Subcutaneous abdominal adipose tissue (tissue), 5 donors: ENCODE results near the gene OR1I1.

Experiments used
- H3K27ac ChIP-seq: one replicate; pipeline ENCODE4 v1.7.0; 2013; ENCODE audit warnings: low read depth, mild to moderate bottlenecking, inconsistent platforms, low read length, moderate library complexity
- H3K27me3 ChIP-seq, 5 donors: one replicate each; pipeline ENCODE4 v1.7.0; 2013; ENCODE audit warnings: low read length in 5 of 5, inconsistent platforms in 1 of 5; ENCODE audit not compliant: control insufficient read depth in 5 of 5, insufficient read depth in 4 of 5
- H3K36me3 ChIP-seq, 5 donors: one replicate each; pipeline ENCODE4 v1.7.0; 2013; ENCODE audit warnings: low read length in 5 of 5; ENCODE audit not compliant: control insufficient read depth in 5 of 5, insufficient read depth in 5 of 5
- H3K4me1 ChIP-seq, 5 donors: one replicate each; pipeline ENCODE4 v1.7.0; 2013; ENCODE audit warnings: low read length in 5 of 5, mild to moderate bottlenecking in 3 of 5, moderate library complexity in 1 of 5; ENCODE audit not compliant: control insufficient read depth in 5 of 5, insufficient read depth in 5 of 5
- H3K4me3 ChIP-seq, 5 donors: one replicate each; pipeline ENCODE4 v1.7.0; 2013; ENCODE audit warnings: low read length in 5 of 5, low read depth in 1 of 5
- H3K9ac ChIP-seq, 5 donors: one replicate each; pipeline ENCODE4 v1.7.0; 2013; ENCODE audit warnings: low read length in 5 of 5, mild to moderate bottlenecking in 4 of 5, moderate library complexity in 3 of 5
- H3K9me3 ChIP-seq, 5 donors: one replicate each; pipeline ENCODE4 v1.7.0; 2013; ENCODE audit warnings: low read length in 5 of 5; ENCODE audit not compliant: control insufficient read depth in 5 of 5
- donor health status: healthy.
- donor health status: healthy.
- donor health status: healthy.
- donor health status: healthy.
- donor health status: healthy.

The OR1I1 gene

GRCh38 chr19:15081911-15082310 is at the start of gene OR1I1:
Gene OR1I1, plus strand, starts transcription at chr19:15082211. Its CDS starts 4,855 bp downstream, at chr19:15087066.
- H3K9me3 ChIP-seq, result no peaks in the 10 kb centered on the region
- H3K27me3 ChIP-seq, result peaks cover 4 to 26% (median 7%) of the 10 kb centered on the region in 5 donors
- no peaks in the 10 kb centered on the region for H3K36me3 ChIP-seq
- H3K9ac ChIP-seq, result no peak within 1 kb of the TSS
- no peak within 1 kb of the TSS for H3K27ac ChIP-seq
- H3K4me3 ChIP-seq, result no peak within 1 kb of the TSS
- no peaks in the 10 kb centered on the region for H3K4me1 ChIP-seq

GRCh38 chr19:15035795-15036311 is 46.2 kb upstream of the OR1I1 start:
- Histone ChIP-seq H3K4me3 (no peak overlapping the region), H3K36me3 (no peaks in the 10 kb centered on the region), H3K9me3 (peaks cover 0 to 3% (median 0%) of the 10 kb centered on the region in 5 donors), H3K27ac (no peak overlapping the region), H3K4me1 (no peaks in the 10 kb centered on the region), H3K27me3 (peaks cover 2 to 6% (median 4%) of the 10 kb centered on the region in 5 donors), H3K9ac (no peak overlapping the region)

- no peaks in the 10 kb centered on the region for H3K4me1 ChIP-seq
- H3K4me3 ChIP-seq, result no peak overlapping the region
Measured at GRCh38 chr19:15037586-15037985, 44.4 kb upstream of the OR1I1 start.

GRCh38 chr19:15038294-15038693 is 43.7 kb upstream of the OR1I1 start:
- H3K9me3 ChIP-seq, result no peaks in the 10 kb centered on the region
- H3K36me3 ChIP-seq, result no peaks in the 10 kb centered on the region
- H3K27me3 ChIP-seq, result peaks cover 3 to 14% (median 5%) of the 10 kb centered on the region in 5 donors
- no peak overlapping the region for H3K4me3 ChIP-seq
- no peaks in the 10 kb centered on the region for H3K4me1 ChIP-seq
- H3K9ac ChIP-seq, result no peak overlapping the region
- no peak overlapping the region for H3K27ac ChIP-seq

More at GRCh38 chr19:15037586-15037985, 44.4 kb upstream of the OR1I1 start:
- no peak overlapping the region for H3K9ac ChIP-seq
- no peak overlapping the region for H3K27ac ChIP-seq
- H3K27me3 ChIP-seq, result peaks cover 3 to 14% (median 5%) of the 10 kb centered on the region in 5 donors
- H3K36me3 ChIP-seq, result no peaks in the 10 kb centered on the region
- no peaks in the 10 kb centered on the region for H3K9me3 ChIP-seq

- H3K9me3 ChIP-seq, result no peaks in the 10 kb centered on the region
- H3K27ac ChIP-seq, result no peak overlapping the region
- H3K4me3 ChIP-seq, result no peak overlapping the region
- no peak overlapping the region for H3K9ac ChIP-seq
- no peaks in the 10 kb centered on the region for H3K36me3 ChIP-seq
- no peaks in the 10 kb centered on the region for H3K4me1 ChIP-seq
- H3K27me3 ChIP-seq, result peaks cover 0 to 14% (median 8%) of the 10 kb centered on the region in 5 donors
Measured at GRCh38 chr19:15042003-15042402, 40.0 kb upstream of the OR1I1 start.

- H3K27me3 ChIP-seq, result peaks cover 0 to 14% (median 3%) of the 10 kb centered on the region in 5 donors
- H3K27ac ChIP-seq, result no peak overlapping the region
- no peaks in the 10 kb centered on the region for H3K9me3 ChIP-seq
- H3K4me1 ChIP-seq, result no peaks in the 10 kb centered on the region
- no peak overlapping the region for H3K9ac ChIP-seq
- H3K36me3 ChIP-seq, result no peaks in the 10 kb centered on the region
- no peak overlapping the region for H3K4me3 ChIP-seq
Measured at GRCh38 chr19:15042826-15043225, 39.2 kb upstream of the OR1I1 start.

GRCh38 chr19:15045506-15045905 is 36.5 kb upstream of the OR1I1 start:
- no peaks in the 10 kb centered on the region for H3K9me3 ChIP-seq
- H3K4me3 ChIP-seq, result no peak overlapping the region
- H3K4me1 ChIP-seq, result no peaks in the 10 kb centered on the region
- no peaks in the 10 kb centered on the region for H3K36me3 ChIP-seq
- peaks cover 3 to 17% (median 5%) of the 10 kb centered on the region in 5 donors for H3K27me3 ChIP-seq
- no peak overlapping the region for H3K9ac ChIP-seq
- no peak overlapping the region for H3K27ac ChIP-seq

- Histone ChIP-seq H3K27ac (no peak overlapping the region), H3K4me1 (no peaks in the 10 kb centered on the region), H3K27me3 (peaks cover 2 to 8% (median 5%) of the 10 kb centered on the region in 5 donors), H3K36me3 (no peaks in the 10 kb centered on the region), H3K9ac (no peak overlapping the region), H3K9me3 (peaks cover 0 to 3% (median 0%) of the 10 kb centered on the region in 5 donors), H3K4me3 (no peak overlapping the region)
Measured at GRCh38 chr19:15047680-15048079, 34.3 kb upstream of the OR1I1 start.

GRCh38 chr19:15048128-15048527 is 33.9 kb upstream of the OR1I1 start:
- Histone ChIP-seq H3K4me3 (no peak overlapping the region), H3K4me1 (no peaks in the 10 kb centered on the region), H3K9me3 (peaks cover 0 to 4% (median 0%) of the 10 kb centered on the region in 5 donors), H3K9ac (no peak overlapping the region), H3K27ac (no peak overlapping the region), H3K27me3 (peaks cover 2 to 8% (median 5%) of the 10 kb centered on the region in 5 donors), H3K36me3 (no peaks in the 10 kb centered on the region)

GRCh38 chr19:15048885-15049541 is 33.0 kb upstream of the OR1I1 start, which contains the start of gene CASP14:
Gene CASP14, plus strand, starts transcription at chr19:15049480. Its CDS starts 2,772 bp downstream, at chr19:15052252.
- H3K27me3 ChIP-seq, result peaks cover 4 to 8% (median 6%) of the 10 kb centered on the region in 5 donors
- no peak within 1 kb of the TSS for H3K27ac ChIP-seq
- no peak within 1 kb of the TSS for H3K9ac ChIP-seq
- H3K9me3 ChIP-seq, result peaks cover 0 to 4% (median 0%) of the 10 kb centered on the region in 5 donors
- no peak within 1 kb of the TSS for H3K4me3 ChIP-seq
- H3K36me3 ChIP-seq, result no peaks in the 10 kb centered on the region
- H3K4me1 ChIP-seq, result no peaks in the 10 kb centered on the region
